Parietal lobe (tissue), 2 donors: ENCODE data around the gene TRNT1. TPM values are rescaled to one million over a fixed set of nuclear protein-coding genes. Genes with fewer than 3 reads are reported as not detected.

ENCODE experiments used
- small RNA-seq: library from RNA; depleted of rRNA; stranded (forward); fragments of <200 nt; gene quantifications from one replicate; pipeline ENCODE3, GENCODE V24; 2014; ENCODE audit warnings: low replicate concordance
- total RNA-seq: library from RNA; depleted of rRNA; stranded (reverse); fragments of >200 nt; gene quantifications from one replicate; pipeline ENCODE4 v1.2.3, GENCODE V29; 2014

Gene TRNT1
- total RNA-seq: 50.4 TPM

GRCh38 chr3:3126477-3127431, at the start of gene TRNT1:
TRNT1 (plus strand) TSS chr3:3126940; CDS start chr3:3129041, 2,101 bp downstream.

DNA sequence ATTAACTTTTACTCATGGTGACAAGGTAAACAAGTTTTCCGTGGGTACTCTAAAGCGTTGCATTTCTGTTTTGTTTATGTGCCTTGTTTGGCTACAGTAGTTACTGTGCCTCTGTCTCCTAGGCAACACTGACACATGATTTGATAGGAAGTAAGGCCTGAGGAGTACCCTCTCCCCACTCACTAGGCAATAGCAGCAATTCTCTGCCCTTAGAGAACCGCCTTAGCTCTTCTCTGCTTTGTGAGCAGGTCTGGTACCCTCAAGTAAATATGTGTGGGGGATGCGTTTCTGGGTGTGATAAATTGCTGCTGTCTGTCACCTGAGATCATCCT, 16.5 kb upstream of the TRNT1 start, which contains the start of gene IL5RA:
Gene IL5RA (minus strand): TSS at position 76 of the 332 bp plus-strand sequence. CDS start 5,390 bp downstream, outside the sequence.

DNA sequence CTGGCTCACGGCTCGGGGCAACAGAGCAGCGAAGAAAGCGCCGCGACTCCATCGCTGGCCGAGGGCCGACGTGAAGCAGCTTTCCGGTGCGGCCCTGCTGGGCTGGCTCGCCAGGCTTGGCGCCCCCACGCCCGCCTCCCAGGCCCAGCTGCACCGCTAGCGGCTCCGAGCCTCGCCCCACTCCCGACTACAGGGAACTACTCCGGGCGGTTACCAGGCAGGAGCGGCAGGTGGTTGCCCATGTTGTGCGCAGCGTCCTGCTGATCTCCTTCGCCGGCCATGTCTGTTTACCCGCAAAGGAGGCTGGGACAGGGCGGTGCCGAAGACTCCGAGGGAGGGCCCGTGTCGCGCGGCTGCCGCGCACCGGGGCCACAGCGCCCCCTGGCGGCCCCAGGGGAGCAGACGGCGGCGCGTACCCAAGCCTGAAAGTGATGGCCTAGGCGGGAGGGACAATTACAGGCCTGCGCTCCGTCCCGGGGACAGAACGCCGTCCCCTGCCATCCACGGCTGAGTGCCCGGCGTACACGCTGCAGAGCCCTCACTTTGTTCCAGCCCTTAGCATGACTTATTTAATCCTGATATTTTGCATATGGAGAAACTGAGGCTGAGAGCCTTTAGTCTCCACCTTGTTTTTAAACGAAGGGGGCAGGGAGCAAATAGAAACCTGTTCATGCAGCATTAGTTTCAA, 52.8 kb downstream of the TRNT1 start, which contains the start of gene CRBN:
Gene CRBN (minus strand): TSS at position 285 of the 688 bp plus-strand sequence. CDS start 4 bp downstream, at position 281.

Small RNAs within 50 kb of the gene (small RNA-seq; reads per million reads assigned to genes)
- not detected for gene RF00416

Other genes with a start within 250 kb of the TRNT1 start
- gene IL5RA, start 16.6 kb upstream of the TRNT1 start, total RNA-seq: 1.3 TPM
- gene CRBN, start 52.8 kb downstream of the TRNT1 start, total RNA-seq: 189 TPM